Mucosa of descending colon (tissue), 3 donors: ENCODE data around the gene ITGA4. TPM values are rescaled to one million over a fixed set of nuclear protein-coding genes. Genes with fewer than 3 reads are reported as not detected.

Source experiments
- ATAC-seq: fragments of 200-7000 bp; cut with Tn5 transposase; one replicate; pipeline ENCODE4 v1.9.1; 2020; ENCODE audit warnings: mild to moderate bottlenecking, moderate library complexity
- DNase-seq, 3 donors: peaks; one replicate each; pipeline ENCODE4 v3.0.0-alpha.2; 2020
- H3K36me3 ChIP-seq: fragments of 200-600 bp; one replicate; pipeline ENCODE4 v1.8.0; 2021; ENCODE audit warnings: low read depth, mild to moderate bottlenecking
- H3K4me1 ChIP-seq: fragments of 200-600 bp; one replicate; pipeline ENCODE4 v1.8.0; 2021; ENCODE audit warnings: low read depth, mild to moderate bottlenecking
- H3K4me3 ChIP-seq: fragments of 200-600 bp; one replicate; pipeline ENCODE4 v1.8.0; 2021; ENCODE audit warnings: mild to moderate bottlenecking
- H3K9me3 ChIP-seq: fragments of 200-600 bp; one replicate; pipeline ENCODE4 v1.8.0; 2021; ENCODE audit warnings: mild to moderate bottlenecking
- CTCF ChIP-seq: fragments of 200-600 bp; IDR thresholded peaks from one replicate; pipeline ENCODE4 v1.8.0; 2022; ENCODE audit warnings: antibody characterized with exemption, mild to moderate bottlenecking
- intact Hi-C, 2 donors: fragments of 100-400 bp; cut with DNase I in 1 of 2; cut with micrococcal nuclease in 1 of 2; formaldehyde crosslinking; loops; one replicate each; pipeline versions ENCODE4 v1.11.0 to v1.11.1; 2022; cut with DNase I, micrococcal nuclease
- total RNA-seq, 3 donors: library from RNA; stranded (reverse); fragmentation: NEBNext Ultra II Directional in 2 of 3; extraction: Animal tissue kit (Norgen Biotek cat#: 25700) in 2 of 3; gene quantifications; one replicate each; pipeline versions ENCODE4 v1.2.1 to v1.2.4, GENCODE V29; 2021 to 2023
- donor health status: DM: no; HTN: no; CAD: no; lungs with moderate emphysema.
- donor health status: DM: no; HTN: no; CAD: no.
- donor health status: DM: no; HTN: yes; CAD: no.

The ITGA4 gene
- total RNA-seq, 3 donors from 2014 or later = 6.8 to 13.4 (median 11.6) TPM

GRCh38 chr2:181465676-181466375, 8.6 kb downstream of the ITGA4 start:
- intact Hi-C loops = loop anchor here (10.0 kb wide), 2 partner anchors 361 to 1341 kb away; no protein-coding TSS in a partner anchor
- Histone ChIP-seq H3K9me3 (no peaks in the 10 kb centered on the region), H3K36me3 (no peaks in the 10 kb centered on the region), H3K4me1 (no peaks in the 10 kb centered on the region), H3K4me3 (no peak overlapping the region)
- TF ChIP-seq CTCF = no peak
- DNase-seq = no peak
- no peak for ATAC-seq

- peak; percentile 43 for TF ChIP-seq CTCF
- peak; percentile 60 for ATAC-seq
- H3K36me3 ChIP-seq = no peaks in the 10 kb centered on the region
- H3K9me3 ChIP-seq = no peaks in the 10 kb centered on the region
- H3K4me1 ChIP-seq = no peaks in the 10 kb centered on the region
- no peak overlapping the region for H3K4me3 ChIP-seq
- intact Hi-C loops = loop anchor here (10.0 kb wide), 2 partner anchors 362 to 1342 kb away; no protein-coding TSS in a partner anchor
- peak; percentile 72 to 90 (median 73) for DNase-seq
Measured at GRCh38 chr2:181466661-181467576, 9.7 kb downstream of the ITGA4 start.

- ATAC-seq (no peak), DNase-seq (no peak)
- Histone ChIP-seq H3K9me3 (no peaks in the 10 kb centered on the region), H3K36me3 (no peaks in the 10 kb centered on the region), H3K4me3 (no peak overlapping the region), H3K4me1 (no peaks in the 10 kb centered on the region)
- no peak for TF ChIP-seq CTCF
- intact Hi-C loops = loop anchor here (10.0 kb wide), 2 partner anchors 363 to 1343 kb away; no protein-coding TSS in a partner anchor
Measured at GRCh38 chr2:181467966-181468707, 11.0 kb downstream of the ITGA4 start.

- no peaks in the 10 kb centered on the region for H3K9me3 ChIP-seq
- H3K4me3 ChIP-seq = no peak overlapping the region
- ATAC-seq (no peak), DNase-seq (no peak)
- TF ChIP-seq CTCF = no peak
- no peaks in the 10 kb centered on the region for H3K36me3 ChIP-seq
- H3K4me1 ChIP-seq = no peaks in the 10 kb centered on the region
- intact Hi-C loops = loop anchor here (10.0 kb wide), 2 partner anchors 364 to 1344 kb away; no protein-coding TSS in a partner anchor
Measured at GRCh38 chr2:181468811-181469210, 11.6 kb downstream of the ITGA4 start.

- no peak for TF ChIP-seq CTCF
- no peaks in the 10 kb centered on the region for H3K36me3 ChIP-seq
- intact Hi-C loops = no loop called here
- H3K4me3 ChIP-seq = no peak overlapping the region
- DNase-seq (no peak), ATAC-seq (peak; percentile 25)
- no peaks in the 10 kb centered on the region for H3K4me1 ChIP-seq
- H3K9me3 ChIP-seq = no peaks in the 10 kb centered on the region
Measured at GRCh38 chr2:181471226-181471625, 14.0 kb downstream of the ITGA4 start.
